Liver (tissue), 9 donors: ENCODE data around the gene DCAF8. TPM values are rescaled to one million over a fixed set of nuclear protein-coding genes. Genes with fewer than 3 reads are reported as not detected.

Experiments
- DNase-seq: peaks from one replicate; pipeline ENCODE4 v3.0.0-alpha.2; 2017; ENCODE audit warnings: low spot score
- H3K27ac ChIP-seq, 2 donors: one replicate each; pipeline ENCODE4 v1.7.0; 2013; ENCODE audit warnings: inconsistent platforms in 2 of 2, low read length in 2 of 2, control low read depth in 1 of 2, low read depth in 1 of 2, mild to moderate bottlenecking in 1 of 2
- H3K27me3 ChIP-seq, 4 donors: one replicate each; pipeline versions ENCODE4 v1.6.1 to v1.7.0; 2013; ENCODE audit warnings: low read length in 3 of 4, inconsistent platforms in 1 of 4, mild to moderate bottlenecking in 1 of 4, moderate library complexity in 1 of 4; ENCODE audit not compliant: control insufficient read depth in 4 of 4, insufficient read depth in 4 of 4
- H3K36me3 ChIP-seq, 4 donors: one replicate each; pipeline versions ENCODE4 v1.6.1 to v1.7.0; 2013; ENCODE audit warnings: low read length in 3 of 4, mild to moderate bottlenecking in 3 of 4, low read depth in 1 of 4, moderate library complexity in 1 of 4; ENCODE audit not compliant: control insufficient read depth in 4 of 4, insufficient read depth in 3 of 4
- H3K4me1 ChIP-seq, 4 donors: one replicate each; pipeline versions ENCODE4 v1.6.1 to v1.7.0; 2013; ENCODE audit warnings: low read length in 3 of 4, mild to moderate bottlenecking in 3 of 4, moderate library complexity in 1 of 4; ENCODE audit not compliant: control insufficient read depth in 4 of 4, insufficient read depth in 4 of 4
- H3K4me3 ChIP-seq, 3 donors: one replicate each; pipeline versions ENCODE4 v1.6.1 to v1.7.0; 2013; ENCODE audit warnings: low read length in 3 of 3, control low read depth in 1 of 3, low read depth in 1 of 3, mild to moderate bottlenecking in 1 of 3
- H3K9ac ChIP-seq, 2 donors: one replicate each; pipeline ENCODE4 v1.7.0; 2013; ENCODE audit warnings: low read length in 2 of 2, mild to moderate bottlenecking in 2 of 2, moderate library complexity in 2 of 2, control low read depth in 1 of 2, low read depth in 1 of 2
- H3K9me3 ChIP-seq, 4 donors: one replicate each; pipeline versions ENCODE4 v1.6.1 to v1.7.0; 2013; ENCODE audit warnings: low read length in 3 of 4; ENCODE audit not compliant: control insufficient read depth in 4 of 4
- EGR1 ChIP-seq, 2 donors: IDR thresholded peaks; 2 replicates each; pipeline ENCODE4 v1.6.1; 2016 to 2018; ENCODE audit warnings: antibody characterized with exemption in 2 of 2, low read depth in 2 of 2
- FOXA1 ChIP-seq: IDR thresholded peaks from 2 replicates; pipeline ENCODE4 v1.6.1; 2016; ENCODE audit warnings: antibody characterized with exemption
- FOXA2 ChIP-seq: IDR thresholded peaks from 2 replicates; pipeline ENCODE4 v1.6.1; 2016; ENCODE audit warnings: antibody characterized with exemption
- GABPA ChIP-seq, 2 donors: IDR thresholded peaks in 1 of 2; conservative IDR thresholded peaks in 1 of 2; 2 replicates each; pipeline ENCODE4 v1.6.1; 2016; ENCODE audit warnings: antibody characterized with exemption in 2 of 2, mild to moderate bottlenecking in 1 of 2, moderate library complexity in 1 of 2
- HNF4A ChIP-seq, 2 donors: conservative IDR thresholded peaks; 2 replicates each; pipeline ENCODE4 v1.6.1; 2016; ENCODE audit warnings: antibody characterized with exemption in 2 of 2, mild to moderate bottlenecking in 2 of 2
- HNF4G ChIP-seq: IDR thresholded peaks from 2 replicates; pipeline ENCODE4 v1.6.1; 2016; ENCODE audit warnings: antibody characterized with exemption
- JUND ChIP-seq, 2 donors: IDR thresholded peaks; 2 replicates each; pipeline ENCODE4 v1.6.1; 2016; ENCODE audit warnings: antibody characterized with exemption in 2 of 2
- NR2F2 ChIP-seq: IDR thresholded peaks from 2 replicates; pipeline ENCODE4 v1.6.1; 2016; ENCODE audit warnings: antibody characterized with exemption
- RAD21 ChIP-seq, 2 donors: IDR thresholded peaks; 2 replicates each; pipeline ENCODE4 v1.6.1; 2016; ENCODE audit warnings: antibody characterized with exemption in 2 of 2, mild to moderate bottlenecking in 2 of 2
- RXRA ChIP-seq, 2 donors: IDR thresholded peaks; 2 replicates each; pipeline ENCODE4 v1.6.1; 2017 to 2018; ENCODE audit warnings: antibody characterized with exemption in 2 of 2, mild to moderate bottlenecking in 1 of 2
- SP1 ChIP-seq: IDR thresholded peaks from 2 replicates; pipeline ENCODE4 v1.6.1; 2018; ENCODE audit warnings: antibody characterized with exemption, mild to moderate bottlenecking
- TAF1 ChIP-seq: conservative IDR thresholded peaks from 2 replicates; pipeline ENCODE4 v1.6.1; 2016; ENCODE audit warnings: antibody characterized with exemption, mild to moderate bottlenecking
- YY1 ChIP-seq: IDR thresholded peaks from 2 replicates; pipeline ENCODE4 v1.6.1; 2016; ENCODE audit warnings: antibody characterized with exemption, mild to moderate bottlenecking
- polyA plus RNA-seq, 2 donors: library from polyadenylated mRNA; stranded (reverse) in 1 of 2; unstranded in 1 of 2; fragments of 200-250 nt in 1 of 2; fragments of >200 nt in 1 of 2; fragmentation: Nextera tagmentation in 1 of 2; extraction: Ambion mirVana in 1 of 2; gene quantifications; one replicate each; pipeline versions ENCODE4 v1.2.1 to v1.2.3, GENCODE V29; 2013 to 2015
- total RNA-seq, 2 donors: library from RNA; depleted of rRNA; stranded (reverse); fragments of >200 nt; gene quantifications; one replicate each; pipeline ENCODE4 v1.2.3, GENCODE V29; 2014
- TF ChIP-seq, protein P1 (sequence below): IDR thresholded peaks from 2 replicates; pipeline ENCODE4 v1.6.1; 2016; ENCODE audit warnings: antibody characterized with exemption
- TF ChIP-seq, protein P2 (sequence below): IDR thresholded peaks from 2 replicates; pipeline ENCODE4 v1.6.1; 2016; ENCODE audit warnings: antibody characterized with exemption
- TF ChIP-seq, protein P3 (sequence below): IDR thresholded peaks from 2 replicates; pipeline ENCODE4 v1.6.1; 2016; ENCODE audit warnings: antibody characterized with exemption
- TF ChIP-seq, protein P4 (sequence below): IDR thresholded peaks from 2 replicates; pipeline ENCODE4 v1.6.1; 2016; ENCODE audit warnings: antibody characterized with exemption, mild to moderate bottlenecking
- TF ChIP-seq, protein P5 (sequence below): fragments of 150-350 bp; IDR thresholded peaks from 2 replicates; pipeline ENCODE4 v1.5.1; 2017; ENCODE audit warnings: improper control_type of control experiment, low read depth, low read length; ENCODE audit not compliant: missing input control
- donor health status: healthy.
- donor health status: healthy.
- donor health status: healthy.
- donor health status: healthy.
- donor health status: healthy.

Gene DCAF8
- total and polyA plus RNA-seq, 4 donors: 80.3 to 199 (median 102) TPM

DNA sequence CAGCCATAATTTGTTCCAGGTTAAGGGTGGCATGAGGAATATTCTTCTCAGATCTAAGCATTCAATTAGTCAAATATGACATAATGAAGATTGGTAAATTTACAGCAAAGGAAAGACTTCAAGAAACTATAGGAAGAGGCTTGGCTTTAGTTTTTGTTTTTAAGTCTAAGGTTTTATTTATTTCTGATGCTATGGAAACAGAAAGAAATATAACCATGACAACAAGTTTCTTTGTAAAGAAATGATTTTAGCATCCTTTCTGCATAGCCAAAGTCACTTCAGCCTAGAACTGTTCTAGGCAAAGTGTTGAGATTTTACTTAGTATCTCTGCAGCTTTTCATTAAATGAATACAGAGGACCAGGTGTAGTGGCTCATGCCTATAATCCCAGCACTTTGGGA is 29.4 kb downstream of the DCAF8 start:
- no peak for DNase-seq
- no peak for TF ChIP-seq EGR1 (IDR thresholded peaks at IDR 0.05; ENCODE audit: low read depth in 2 of 2)
- no peak for TF ChIP-seq FOXA1
- TF ChIP-seq, protein P1, sequence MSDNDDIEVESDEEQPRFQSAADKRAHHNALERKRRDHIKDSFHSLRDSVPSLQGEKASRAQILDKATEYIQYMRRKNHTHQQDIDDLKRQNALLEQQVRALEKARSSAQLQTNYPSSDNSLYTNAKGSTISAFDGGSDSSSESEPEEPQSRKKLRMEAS: no peak
- no peak for TF ChIP-seq HNF4A (conservative IDR thresholded peaks at IDR 0.05)
- TF ChIP-seq, protein P2, sequence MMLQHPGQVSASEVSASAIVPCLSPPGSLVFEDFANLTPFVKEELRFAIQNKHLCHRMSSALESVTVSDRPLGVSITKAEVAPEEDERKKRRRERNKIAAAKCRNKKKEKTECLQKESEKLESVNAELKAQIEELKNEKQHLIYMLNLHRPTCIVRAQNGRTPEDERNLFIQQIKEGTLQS: no peak
- TF ChIP-seq RAD21 (IDR thresholded peaks at IDR 0.05): no peak
- TF ChIP-seq JUND (IDR thresholded peaks at IDR 0.05): no peak
- no peak for TF ChIP-seq RXRA (IDR thresholded peaks at IDR 0.05)
- TF ChIP-seq, protein P3, sequence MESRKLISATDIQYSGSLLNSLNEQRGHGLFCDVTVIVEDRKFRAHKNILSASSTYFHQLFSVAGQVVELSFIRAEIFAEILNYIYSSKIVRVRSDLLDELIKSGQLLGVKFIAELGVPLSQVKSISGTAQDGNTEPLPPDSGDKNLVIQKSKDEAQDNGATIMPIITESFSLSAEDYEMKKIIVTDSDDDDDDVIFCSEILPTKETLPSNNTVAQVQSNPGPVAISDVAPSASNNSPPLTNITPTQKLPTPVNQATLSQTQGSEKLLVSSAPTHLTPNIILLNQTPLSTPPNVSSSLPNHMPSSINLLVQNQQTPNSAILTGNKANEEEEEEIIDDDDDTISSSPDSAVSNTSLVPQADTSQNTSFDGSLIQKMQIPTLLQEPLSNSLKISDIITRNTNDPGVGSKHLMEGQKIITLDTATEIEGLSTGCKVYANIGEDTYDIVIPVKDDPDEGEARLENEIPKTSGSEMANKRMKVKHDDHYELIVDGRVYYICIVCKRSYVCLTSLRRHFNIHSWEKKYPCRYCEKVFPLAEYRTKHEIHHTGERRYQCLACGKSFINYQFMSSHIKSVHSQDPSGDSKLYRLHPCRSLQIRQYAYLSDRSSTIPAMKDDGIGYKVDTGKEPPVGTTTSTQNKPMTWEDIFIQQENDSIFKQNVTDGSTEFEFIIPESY: no peak
- no peak for TF ChIP-seq NR2F2
- no peak for TF ChIP-seq GABPA (IDR thresholded peaks at IDR 0.05 in 1 of 2, conservative IDR thresholded peaks at IDR 0.05 in 1 of 2)
- TF ChIP-seq, protein P4, sequence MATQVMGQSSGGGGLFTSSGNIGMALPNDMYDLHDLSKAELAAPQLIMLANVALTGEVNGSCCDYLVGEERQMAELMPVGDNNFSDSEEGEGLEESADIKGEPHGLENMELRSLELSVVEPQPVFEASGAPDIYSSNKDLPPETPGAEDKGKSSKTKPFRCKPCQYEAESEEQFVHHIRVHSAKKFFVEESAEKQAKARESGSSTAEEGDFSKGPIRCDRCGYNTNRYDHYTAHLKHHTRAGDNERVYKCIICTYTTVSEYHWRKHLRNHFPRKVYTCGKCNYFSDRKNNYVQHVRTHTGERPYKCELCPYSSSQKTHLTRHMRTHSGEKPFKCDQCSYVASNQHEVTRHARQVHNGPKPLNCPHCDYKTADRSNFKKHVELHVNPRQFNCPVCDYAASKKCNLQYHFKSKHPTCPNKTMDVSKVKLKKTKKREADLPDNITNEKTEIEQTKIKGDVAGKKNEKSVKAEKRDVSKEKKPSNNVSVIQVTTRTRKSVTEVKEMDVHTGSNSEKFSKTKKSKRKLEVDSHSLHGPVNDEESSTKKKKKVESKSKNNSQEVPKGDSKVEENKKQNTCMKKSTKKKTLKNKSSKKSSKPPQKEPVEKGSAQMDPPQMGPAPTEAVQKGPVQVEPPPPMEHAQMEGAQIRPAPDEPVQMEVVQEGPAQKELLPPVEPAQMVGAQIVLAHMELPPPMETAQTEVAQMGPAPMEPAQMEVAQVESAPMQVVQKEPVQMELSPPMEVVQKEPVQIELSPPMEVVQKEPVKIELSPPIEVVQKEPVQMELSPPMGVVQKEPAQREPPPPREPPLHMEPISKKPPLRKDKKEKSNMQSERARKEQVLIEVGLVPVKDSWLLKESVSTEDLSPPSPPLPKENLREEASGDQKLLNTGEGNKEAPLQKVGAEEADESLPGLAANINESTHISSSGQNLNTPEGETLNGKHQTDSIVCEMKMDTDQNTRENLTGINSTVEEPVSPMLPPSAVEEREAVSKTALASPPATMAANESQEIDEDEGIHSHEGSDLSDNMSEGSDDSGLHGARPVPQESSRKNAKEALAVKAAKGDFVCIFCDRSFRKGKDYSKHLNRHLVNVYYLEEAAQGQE: no peak
- TF ChIP-seq HNF4G: no peak
- TF ChIP-seq YY1: no peak
- no peak for TF ChIP-seq TAF1
- TF ChIP-seq SP1: no peak
- no peak for TF ChIP-seq FOXA2
- TF ChIP-seq, protein P5, sequence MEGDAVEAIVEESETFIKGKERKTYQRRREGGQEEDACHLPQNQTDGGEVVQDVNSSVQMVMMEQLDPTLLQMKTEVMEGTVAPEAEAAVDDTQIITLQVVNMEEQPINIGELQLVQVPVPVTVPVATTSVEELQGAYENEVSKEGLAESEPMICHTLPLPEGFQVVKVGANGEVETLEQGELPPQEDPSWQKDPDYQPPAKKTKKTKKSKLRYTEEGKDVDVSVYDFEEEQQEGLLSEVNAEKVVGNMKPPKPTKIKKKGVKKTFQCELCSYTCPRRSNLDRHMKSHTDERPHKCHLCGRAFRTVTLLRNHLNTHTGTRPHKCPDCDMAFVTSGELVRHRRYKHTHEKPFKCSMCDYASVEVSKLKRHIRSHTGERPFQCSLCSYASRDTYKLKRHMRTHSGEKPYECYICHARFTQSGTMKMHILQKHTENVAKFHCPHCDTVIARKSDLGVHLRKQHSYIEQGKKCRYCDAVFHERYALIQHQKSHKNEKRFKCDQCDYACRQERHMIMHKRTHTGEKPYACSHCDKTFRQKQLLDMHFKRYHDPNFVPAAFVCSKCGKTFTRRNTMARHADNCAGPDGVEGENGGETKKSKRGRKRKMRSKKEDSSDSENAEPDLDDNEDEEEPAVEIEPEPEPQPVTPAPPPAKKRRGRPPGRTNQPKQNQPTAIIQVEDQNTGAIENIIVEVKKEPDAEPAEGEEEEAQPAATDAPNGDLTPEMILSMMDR: no peak
- Histone ChIP-seq H3K36me3 (peaks cover 9 to 65% (median 57%) of the 10 kb centered on the region in 4 donors), H3K4me3 (no peak overlapping the region), H3K27me3 (no peaks in the 10 kb centered on the region), H3K27ac (no peak overlapping the region), H3K9ac (no peak overlapping the region), H3K9me3 (no peaks in the 10 kb centered on the region), H3K4me1 (no peaks in the 10 kb centered on the region)

DNA sequence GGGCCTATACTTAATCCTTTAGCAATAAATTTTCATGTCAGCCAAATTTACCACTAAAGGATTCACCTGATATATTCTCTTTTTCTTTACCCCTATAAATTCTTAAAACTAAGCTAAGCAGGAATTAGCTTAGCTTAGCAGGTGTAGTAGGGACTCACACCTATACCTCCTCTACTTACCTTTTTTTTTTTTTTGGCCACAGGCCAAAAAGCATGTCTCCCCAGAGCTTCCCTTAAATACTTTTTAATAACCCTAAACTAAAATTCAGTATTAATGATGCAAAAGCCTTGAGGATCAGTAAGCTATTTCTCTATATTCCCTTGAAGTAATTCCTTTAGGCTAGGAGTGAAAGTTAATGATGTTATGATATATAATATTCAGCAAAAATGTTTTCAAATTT is 33.9 kb downstream of the DCAF8 start:
- Histone ChIP-seq H3K27ac (no peak overlapping the region), H3K9ac (no peak overlapping the region), H3K4me3 (no peak overlapping the region), H3K27me3 (no peaks in the 10 kb centered on the region), H3K4me1 (no peaks in the 10 kb centered on the region), H3K36me3 (peaks cover 8 to 82% (median 72%) of the 10 kb centered on the region in 4 donors), H3K9me3 (no peaks in the 10 kb centered on the region)
- DNase-seq: no peak
- TF ChIP-seq, protein P4: no peak
- no peak for TF ChIP-seq FOXA2
- no peak for TF ChIP-seq JUND (IDR thresholded peaks at IDR 0.05)
- TF ChIP-seq, protein P5: no peak
- TF ChIP-seq RAD21 (IDR thresholded peaks at IDR 0.05): no peak
- TF ChIP-seq, protein P2: no peak
